ENCODE measurements around the gene NDRG3.

The NDRG3 gene

GRCh38 chr20:36605399-36606157 is 140.3 kb downstream of the NDRG3 start, which contains the start of gene RAB5IF:
TSS of gene RAB5IF (plus strand) at chr20:36605779. CDS start at chr20:36605952, 173 bp downstream.
- peak; percentile 98 for DNase-seq

- DNase-seq = no peak
These were observed 140.9 kb downstream of the NDRG3 start for GRCh38 chr20:36604952-36605398.
